ENCODE data around the gene BEND3.

GRCh38 chr6:107152638-107153430 is 37.5 kb upstream of the BEND3 start:
- no peak for TF ChIP-seq ZFP30 (CRISPR knock-in tag; IDR thresholded peaks at IDR 0.05)
- no peak for TF ChIP-seq RARB (CRISPR knock-in tag; IDR thresholded peaks at IDR 0.05)
- TF ChIP-seq ZNF8 (CRISPR knock-in tag; IDR thresholded peaks at IDR 0.05), result no peak
- TF ChIP-seq CREB5 (CRISPR knock-in tag; IDR thresholded peaks at IDR 0.05; ENCODE audit: low read depth), result no peak
- no peak for TF ChIP-seq POU6F1 (CRISPR knock-in tag; IDR thresholded peaks at IDR 0.05; ENCODE audit: borderline replicate concordance, low read depth)
- no peak for TF ChIP-seq ARNTL (CRISPR knock-in tag; IDR thresholded peaks at IDR 0.05; ENCODE audit: borderline replicate concordance, low read depth)

Data from SK-N-SH treated with all-trans-retinoic acid at 6 μM for 48 hours (cell line).